ENCODE data around the gene KCNB1. TPM values are rescaled to one million over a fixed set of nuclear protein-coding genes. Genes with fewer than 3 reads are reported as not detected.

Gene KCNB1
- total and polyA plus RNA-seq, 12 donors = 0.64 to 4.2 (median 1.1) TPM

- H3K9me3 ChIP-seq = no peaks in the 10 kb centered on the region
- no peak for TF ChIP-seq CTCF (IDR thresholded peaks at IDR 0.05)
- no peak for ATAC-seq
- peaks cover 0 to 25% (median 19%) of the 10 kb centered on the region in 7 donors for H3K27me3 ChIP-seq
- 94 to 96% methylated on average over 12 of the region's 12 CpGs for WGBS, 2 donors
- H3K4me1 ChIP-seq = no peaks in the 10 kb centered on the region
- no peaks in the 10 kb centered on the region for H3K36me3 ChIP-seq
- DNase-seq = no peak
- no peak overlapping the region for H3K27ac ChIP-seq
- intact Hi-C loops (cut with DNase I) = loop anchor here in 9 of 10 donors (2.0 to 10.0 kb wide), 7 partner anchors 47 to 272 kb away; partner anchors contain the start of gene KCNB1 (in 1 of the 9)
- H3K4me3 ChIP-seq = no peak overlapping the region
These were observed 147.0 kb downstream of the KCNB1 start for GRCh38 chr20:49335476-49335875.

GRCh38 chr20:49330701-49331615 lies 151.5 kb downstream of the KCNB1 start:
- H3K9me3 ChIP-seq = no peaks in the 10 kb centered on the region
- no peak overlapping the region for H3K4me3 ChIP-seq
- WGBS, 2 donors = 80 to 83% methylated on average over 3 of the region's 3 CpGs
- no peaks in the 10 kb centered on the region for H3K36me3 ChIP-seq
- no peak overlapping the region for H3K27ac ChIP-seq
- no peak for TF ChIP-seq CTCF (IDR thresholded peaks at IDR 0.05)
- DNase-seq (no peak), ATAC-seq (no peak)
- H3K27me3 ChIP-seq = peaks cover 0 to 57% (median 38%) of the 10 kb centered on the region in 7 donors
- no peaks in the 10 kb centered on the region for H3K4me1 ChIP-seq
- intact Hi-C loops (cut with DNase I) = loop anchor here in 9 of 10 donors (5.0 to 10.0 kb wide), 7 partner anchors 156 to 276 kb away; no protein-coding TSS in a partner anchor

- ATAC-seq (no peak), DNase-seq (no peak)
- H3K9me3 ChIP-seq = no peaks in the 10 kb centered on the region
- intact Hi-C loops (cut with DNase I) = no loop called here
- H3K36me3 ChIP-seq = no peaks in the 10 kb centered on the region
- no peak overlapping the region for H3K4me3 ChIP-seq
- H3K4me1 ChIP-seq = peaks cover 0 to 6% (median 0%) of the 10 kb centered on the region in 9 donors
- no peak overlapping the region for H3K27ac ChIP-seq
- TF ChIP-seq CTCF (IDR thresholded peaks at IDR 0.05) = no peak
- H3K27me3 ChIP-seq = peaks cover 0 to 70% (median 37%) of the 10 kb centered on the region in 7 donors
These were observed 153.7 kb downstream of the KCNB1 start for GRCh38 chr20:49328790-49329189.

GRCh38 chr20:49326026-49326425 lies 156.4 kb downstream of the KCNB1 start:
- Histone ChIP-seq H3K4me1 (peaks cover 0 to 12% (median 0%) of the 10 kb centered on the region in 9 donors), H3K9me3 (no peaks in the 10 kb centered on the region), H3K36me3 (no peaks in the 10 kb centered on the region), H3K27ac (no peak overlapping the region), H3K4me3 (no peak overlapping the region), H3K27me3 (peaks cover 0 to 60% (median 26%) of the 10 kb centered on the region in 7 donors)
- intact Hi-C loops (cut with DNase I) = no loop called here
- DNase-seq (no peak), ATAC-seq (no peak)
- no peak for TF ChIP-seq CTCF (IDR thresholded peaks at IDR 0.05)
- 45 to 48% methylated on average over 10 of the region's 10 CpGs for WGBS, 2 donors
